Activated naive CD8-positive, alpha-beta T cell treated with anti-CD3 and anti-CD28 coated beads, Interleukin-2, amount 10 ng/mL, durations not matched to agents 7 days and 5 days (primary cell): ENCODE results near the gene SLC7A7. TPM values are rescaled to one million over a fixed set of nuclear protein-coding genes. Genes with fewer than 3 reads are reported as not detected.
"Not testable (repeated sequence)": the region's sequence is repeated elsewhere in the genome, so short reads cannot be mapped to it uniquely, and the experiment has no call there.

ENCODE experiments used
- ATAC-seq: fragments of 150-1000 bp; cut with Tn5 transposase; one replicate; pipeline ENCODE4 v1.10.0; 2021; ENCODE audit warnings: low read depth, moderate library complexity
- POLR2A ChIA-PET: fragments of 350-600 bp; sonication (Branson Sonifier 250); formaldehyde crosslinking; loops from one replicate; lab custom pipeline; 2021; ENCODE audit warnings: antibody characterized with exemption; lab: Charles Lee
- DNase-seq: peaks from one replicate; pipeline ENCODE4 v3.0.0; 2021
- H3K27ac Mint-ChIP-seq: one replicate; pipeline ENCODE4 v1.8.0; 2022; ENCODE audit warnings: mild to moderate bottlenecking, mixed read lengths
- H3K27me3 Mint-ChIP-seq: one replicate; pipeline ENCODE4 v1.8.0; 2022; ENCODE audit warnings: mild to moderate bottlenecking, moderate library complexity, mixed read lengths
- H3K36me3 Mint-ChIP-seq: one replicate; pipeline ENCODE4 v1.8.0; 2021; ENCODE audit warnings: mild to moderate bottlenecking, mixed read lengths
- H3K4me1 Mint-ChIP-seq: one replicate; pipeline ENCODE4 v1.8.0; 2021; ENCODE audit warnings: mixed read lengths
- H3K4me3 Mint-ChIP-seq: one replicate; pipeline ENCODE4 v1.8.0; 2022; ENCODE audit warnings: mild to moderate bottlenecking, moderate library complexity, mixed read lengths
- H3K9me3 Mint-ChIP-seq: one replicate; pipeline ENCODE4 v1.8.0; 2021; ENCODE audit warnings: mixed read lengths
- total RNA-seq, 2 experiments: library from RNA; stranded (reverse); gene quantifications; one replicate each; pipeline ENCODE4 v1.2.3, GENCODE V29; 2021

Gene SLC7A7
- total RNA-seq, 2 experiments from 2014 or later, result 0.89 to 2.5 TPM

DNA sequence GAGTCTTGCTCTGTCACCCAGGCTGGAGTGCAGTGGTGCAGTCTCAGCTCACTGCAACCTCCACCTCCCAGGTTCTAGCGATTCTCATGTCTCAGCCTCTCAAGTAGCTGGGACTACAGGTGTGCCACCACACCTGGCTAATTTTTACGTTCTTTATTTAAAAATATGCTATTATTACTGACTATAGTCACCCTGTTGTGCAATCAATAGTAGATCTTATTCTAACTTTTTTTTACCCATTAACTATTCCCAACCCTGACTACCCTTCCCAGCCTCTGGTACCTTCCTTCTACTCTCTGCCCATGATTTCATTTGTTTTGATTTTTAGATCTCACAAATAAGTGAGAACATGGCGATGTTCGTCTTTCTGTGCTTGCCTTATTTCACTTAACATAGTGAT, 46.3 kb downstream of the SLC7A7 start:
- H3K4me1 Mint-ChIP-seq, result peaks cover 33% of the 10 kb centered on the region
- peak overlapping the region; percentile 7 for H3K27ac Mint-ChIP-seq
- DNase-seq (no peak), ATAC-seq (no peak)
- peaks cover 49% of the 10 kb centered on the region for H3K36me3 Mint-ChIP-seq
- no peaks in the 10 kb centered on the region for H3K27me3 Mint-ChIP-seq
- H3K9me3 Mint-ChIP-seq, result peaks cover 2% of the 10 kb centered on the region
- H3K4me3 Mint-ChIP-seq, result no peak overlapping the region
- POLR2A ChIA-PET, result no interaction called here

DNA sequence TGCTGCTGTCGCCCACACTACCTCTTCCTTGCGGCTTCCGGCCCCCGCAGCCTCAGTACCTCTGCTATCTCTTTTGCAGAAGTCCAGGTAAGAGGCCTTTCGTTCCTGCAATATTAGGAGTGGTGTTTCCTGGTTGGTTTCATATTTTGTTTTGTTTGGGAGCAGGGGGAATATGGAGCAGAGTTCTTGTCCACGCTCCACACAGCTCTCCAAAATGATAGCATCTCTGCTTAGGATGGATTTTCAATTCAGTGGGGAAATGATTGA, 48.0 kb downstream of the SLC7A7 start:
- Mint-ChIP-seq H3K4me1 (peaks cover 33% of the 10 kb centered on the region), H3K9me3 (peaks cover 4% of the 10 kb centered on the region), H3K36me3 (peaks cover 49% of the 10 kb centered on the region), H3K27ac (peak overlapping the region; percentile 98), H3K27me3 (no peaks in the 10 kb centered on the region), H3K4me3 (peak overlapping the region; percentile 83)
- POLR2A ChIA-PET, result interaction anchor here (0.9 to 2.4 kb wide), 8 partner anchors 14 to 206 kb away, joined by 3 to 19 read pairs (median 5); partner anchors contain the start of gene DAD1
- ATAC-seq (peak; percentile 7), DNase-seq (no peak)

DNA sequence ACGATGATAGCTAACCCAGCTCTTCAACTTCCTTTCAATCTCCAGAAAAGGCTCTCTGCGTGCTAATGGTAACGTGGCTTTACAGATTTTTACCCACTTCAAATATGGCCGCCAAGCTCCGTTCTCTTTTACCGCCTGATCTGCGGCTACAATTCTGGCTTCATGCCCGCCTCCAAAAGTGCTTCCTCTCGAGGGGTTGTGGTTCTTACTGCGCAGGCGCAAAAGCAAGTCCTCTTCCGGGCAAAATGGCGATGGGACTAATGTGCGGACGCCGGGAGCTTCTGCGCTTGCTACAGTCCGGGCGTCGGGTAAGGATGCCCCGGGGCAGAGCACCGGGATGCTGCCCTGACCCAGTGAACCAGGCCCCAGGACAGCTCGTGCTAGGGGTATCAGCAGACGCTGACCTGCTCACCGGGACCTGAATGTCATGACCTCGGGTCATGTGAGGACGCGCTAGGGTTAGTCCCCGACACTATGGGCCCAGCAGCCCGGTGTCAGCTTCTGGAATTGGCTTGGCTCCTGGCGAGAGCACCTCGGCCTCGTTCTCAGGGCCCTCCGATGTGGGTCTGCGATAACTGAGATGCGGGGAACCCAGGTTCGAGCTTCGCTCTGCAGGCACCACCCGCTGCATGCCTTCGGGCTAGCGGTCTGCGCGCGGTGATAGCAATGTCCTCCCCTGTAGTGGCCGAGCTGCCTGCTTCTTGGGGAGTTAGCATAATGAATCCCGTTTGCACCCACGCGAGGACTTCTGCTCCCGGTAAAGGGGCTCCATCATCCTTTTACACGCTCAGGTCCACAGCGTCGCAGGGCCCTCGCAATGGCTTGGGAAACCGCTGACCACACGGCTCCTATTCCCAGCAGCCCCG, 48.5 kb downstream of the SLC7A7 start, which contains the start of gene OXA1L:
Gene OXA1L (plus strand): TSS at position 232 of the 866 bp plus-strand sequence. CDS start 14 bp downstream, at position 246.
- H3K27ac Mint-ChIP-seq, result peak within 1 kb of the TSS; percentile 98
- peaks cover 8% of the 10 kb centered on the region for H3K9me3 Mint-ChIP-seq
- H3K4me1 Mint-ChIP-seq, result peaks cover 33% of the 10 kb centered on the region
- peak within 1 kb of the TSS; percentile 83 for H3K4me3 Mint-ChIP-seq
- peaks cover 52% of the 10 kb centered on the region for H3K36me3 Mint-ChIP-seq
- POLR2A ChIA-PET, result interaction anchor here (0.6 to 2.4 kb wide), 30 partner anchors 8 to 564 kb away, joined by 3 to 19 read pairs (median 4); partner anchors contain the start of genes ACIN1, C14orf119, DAD1 and HAUS4
- DNase-seq (peak; percentile 89), ATAC-seq (peak; percentile 90)
- H3K27me3 Mint-ChIP-seq, result no peaks in the 10 kb centered on the region

DNA sequence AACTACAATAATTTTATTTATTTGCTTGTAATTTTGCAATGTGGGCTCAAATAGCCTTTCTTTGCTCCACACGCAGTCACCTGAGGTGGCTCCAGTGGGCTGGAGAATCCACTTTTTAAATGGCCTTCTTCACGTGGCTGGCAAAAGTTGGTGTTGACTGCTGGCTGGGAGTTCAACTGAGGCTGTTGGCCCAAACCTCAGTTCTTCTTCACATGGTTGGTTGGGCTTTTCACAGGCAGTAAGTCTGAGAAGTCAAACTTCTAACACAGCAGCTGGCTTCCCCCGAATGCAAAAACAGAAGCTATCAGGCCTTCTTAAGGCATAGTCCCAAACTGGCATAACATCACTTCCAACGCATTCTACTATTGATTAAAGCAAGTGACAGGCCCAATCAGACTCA, 50.9 kb downstream of the SLC7A7 start:
- H3K4me1 Mint-ChIP-seq, result peaks cover 29% of the 10 kb centered on the region
- DNase-seq (no peak), ATAC-seq (no peak)
- peaks cover 44% of the 10 kb centered on the region for H3K36me3 Mint-ChIP-seq
- POLR2A ChIA-PET, result no interaction called here
- no peaks in the 10 kb centered on the region for H3K27me3 Mint-ChIP-seq
- H3K4me3 Mint-ChIP-seq, result no peak overlapping the region
- no peak overlapping the region for H3K27ac Mint-ChIP-seq
- H3K9me3 Mint-ChIP-seq, result peaks cover 10% of the 10 kb centered on the region

DNA sequence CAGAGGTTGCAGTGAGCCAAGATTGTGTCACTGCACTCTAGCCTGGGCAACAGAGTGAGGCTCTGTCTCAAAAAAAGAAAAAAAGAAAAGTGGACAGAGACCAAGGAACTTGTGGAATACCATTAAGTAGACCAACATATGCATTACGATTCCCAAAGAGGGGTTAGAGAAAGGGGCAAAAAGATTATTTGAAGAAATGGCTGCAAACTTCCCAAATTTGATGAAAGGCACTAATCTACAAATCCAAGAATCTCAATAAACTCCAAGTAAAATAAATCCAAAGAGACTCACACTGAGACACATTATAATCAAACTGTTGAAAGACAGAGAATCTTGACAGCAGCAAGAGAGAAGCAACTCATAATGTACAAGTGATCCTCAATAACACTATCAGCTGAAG, 53.5 kb downstream of the SLC7A7 start:
- POLR2A ChIA-PET, result interaction anchor here (0.7 kb wide), 2 partner anchors 195 to 718 kb away, joined by 3 read pairs; partner anchors contain the start of gene HAUS4
- DNase-seq (no peak), ATAC-seq (no peak)
- H3K9me3 Mint-ChIP-seq, result peaks cover 10% of the 10 kb centered on the region
- H3K27me3 Mint-ChIP-seq, result no peaks in the 10 kb centered on the region
- H3K4me3 Mint-ChIP-seq, result no peak overlapping the region
- H3K36me3 Mint-ChIP-seq, result peaks cover 31% of the 10 kb centered on the region
- H3K27ac Mint-ChIP-seq, result no peak overlapping the region
- peaks cover 10% of the 10 kb centered on the region for H3K4me1 Mint-ChIP-seq

DNA sequence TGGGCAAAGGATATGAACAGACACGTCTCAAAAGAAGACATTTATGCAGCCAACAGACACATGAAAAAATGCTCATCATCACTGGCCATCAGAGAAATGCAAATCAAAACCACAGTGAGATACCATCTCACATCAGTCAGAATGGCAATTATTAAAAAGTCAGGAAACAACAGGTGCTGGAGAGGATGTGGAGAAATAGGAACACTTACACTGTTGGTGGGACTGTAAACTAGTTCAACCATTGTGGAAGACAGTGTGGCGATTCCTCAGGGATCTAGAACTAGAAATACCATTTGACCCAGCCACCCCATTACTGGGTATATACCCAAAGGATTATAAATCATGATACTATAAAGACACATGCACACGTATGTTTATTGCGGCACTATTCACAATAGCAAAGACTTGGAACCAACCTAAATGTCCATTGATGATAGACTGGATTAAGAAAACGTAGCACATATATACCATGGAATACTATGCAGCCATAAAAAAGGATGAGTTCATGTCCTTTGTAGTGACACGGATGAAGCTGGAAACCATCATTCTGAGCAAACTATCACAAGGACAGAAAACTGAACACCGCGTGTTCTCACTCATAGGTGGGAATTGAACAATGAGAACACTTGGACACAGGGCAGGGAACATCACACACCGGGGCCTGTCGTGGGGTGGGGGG, 57.1 kb downstream of the SLC7A7 start:
- H3K9me3 Mint-ChIP-seq, H3K4me1 Mint-ChIP-seq, H3K27me3 Mint-ChIP-seq, H3K4me3 Mint-ChIP-seq, POLR2A ChIA-PET, ATAC-seq, H3K27ac Mint-ChIP-seq, DNase-seq: not testable (repeated sequence)
- H3K36me3 Mint-ChIP-seq, result peaks cover 29% of the 10 kb centered on the region

- no peak overlapping the region for H3K4me3 Mint-ChIP-seq
- H3K36me3 Mint-ChIP-seq, result peaks cover 1% of the 10 kb centered on the region
- no peak overlapping the region for H3K27ac Mint-ChIP-seq
- H3K9me3 Mint-ChIP-seq, result no peaks in the 10 kb centered on the region
- H3K4me1 Mint-ChIP-seq, result peaks cover 2% of the 10 kb centered on the region
- POLR2A ChIA-PET, result no interaction called here
- peaks cover 27% of the 10 kb centered on the region for H3K27me3 Mint-ChIP-seq
- ATAC-seq, result no peak
- no peak for DNase-seq
Measured at GRCh38 chr14:22753586-22753985, 61.6 kb downstream of the SLC7A7 start.

DNA sequence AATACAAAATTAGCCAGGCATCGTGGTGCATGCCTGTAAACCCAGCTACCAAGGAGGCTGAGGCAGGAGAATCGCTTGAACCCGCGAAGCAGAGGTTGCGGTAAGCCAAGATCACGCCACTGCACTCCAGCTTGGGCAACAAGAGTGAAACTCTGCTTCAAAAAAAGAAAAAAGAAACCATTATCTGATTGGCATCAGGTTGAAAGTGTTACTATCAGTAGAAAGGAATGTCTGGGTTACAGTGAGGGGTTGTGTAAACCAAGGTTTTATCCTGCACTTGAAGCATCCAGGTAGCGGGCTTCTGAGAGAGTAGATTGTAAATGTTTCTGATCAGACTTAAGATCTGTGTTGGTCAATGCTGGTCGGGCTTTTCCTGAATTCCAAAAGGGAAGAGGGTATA, 62.8 kb downstream of the SLC7A7 start:
- Mint-ChIP-seq H3K27ac (no peak overlapping the region), H3K27me3 (peaks cover 32% of the 10 kb centered on the region), H3K4me3 (no peak overlapping the region), H3K36me3 (peaks cover 1% of the 10 kb centered on the region), H3K4me1 (peaks cover 5% of the 10 kb centered on the region), H3K9me3 (no peaks in the 10 kb centered on the region)
- no peak for DNase-seq
- POLR2A ChIA-PET, result no interaction called here
- ATAC-seq, result no peak

DNA sequence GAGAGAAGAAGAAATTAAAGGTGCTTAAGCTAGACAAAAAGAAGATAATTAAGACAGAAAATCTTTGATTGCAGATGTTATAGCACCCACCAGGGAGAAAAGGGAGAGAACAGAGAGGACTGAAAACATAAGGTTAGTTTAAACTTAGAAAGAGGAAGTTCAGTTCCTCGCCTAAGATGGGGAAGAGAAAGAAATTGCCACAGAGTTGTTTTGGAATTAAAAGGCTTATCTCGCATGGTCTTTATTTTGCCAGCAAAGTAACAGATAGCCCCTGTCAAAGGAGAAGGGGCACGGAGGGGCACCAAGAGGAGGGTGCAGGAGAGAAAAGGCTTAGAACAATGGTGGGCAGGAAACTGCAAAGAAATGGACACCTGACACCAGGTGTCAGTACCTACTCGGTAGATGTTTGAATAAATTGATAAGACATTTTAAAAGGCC, 66.6 kb downstream of the SLC7A7 start:
- DNase-seq (no peak), ATAC-seq (no peak)
- Mint-ChIP-seq H3K4me3 (no peak overlapping the region), H3K27ac (no peak overlapping the region), H3K4me1 (peaks cover 5% of the 10 kb centered on the region), H3K9me3 (no peaks in the 10 kb centered on the region), H3K27me3 (peaks cover 34% of the 10 kb centered on the region), H3K36me3 (peaks cover 1% of the 10 kb centered on the region)
- POLR2A ChIA-PET, result interaction anchor here (1.3 kb wide), 1 partner anchor 18 kb away, joined by 4 read pairs; the partner anchor contains the start of gene OXA1L

GRCh38 chr14:22748206-22748605, 67.0 kb downstream of the SLC7A7 start:
- DNase-seq (no peak), ATAC-seq (no peak)
- POLR2A ChIA-PET, result no interaction called here
- Mint-ChIP-seq H3K4me1 (peaks cover 5% of the 10 kb centered on the region), H3K9me3 (no peaks in the 10 kb centered on the region), H3K27ac (no peak overlapping the region), H3K4me3 (no peak overlapping the region), H3K36me3 (peaks cover 1% of the 10 kb centered on the region), H3K27me3 (peaks cover 34% of the 10 kb centered on the region)

DNA sequence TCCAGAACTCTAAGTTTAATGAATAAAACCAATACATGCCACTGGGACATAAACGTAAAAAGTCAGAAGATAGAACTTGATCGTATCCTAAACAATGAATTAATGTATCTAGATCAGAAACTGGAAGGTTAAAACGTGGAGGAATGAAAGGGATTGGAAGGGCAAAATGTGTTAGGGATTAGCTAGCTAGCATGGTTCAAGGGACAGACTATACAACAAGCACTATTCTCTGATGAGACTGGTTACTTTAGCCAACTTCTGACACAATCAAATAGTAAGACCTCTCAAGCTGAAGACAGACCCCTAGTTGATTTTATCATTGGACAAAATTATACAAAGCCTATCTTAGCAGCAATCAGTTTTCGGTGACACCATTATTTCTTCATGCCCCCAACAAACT, 67.5 kb downstream of the SLC7A7 start:
- peaks cover 32% of the 10 kb centered on the region for H3K27me3 Mint-ChIP-seq
- H3K4me1 Mint-ChIP-seq, result peaks cover 5% of the 10 kb centered on the region
- no peak for ATAC-seq
- POLR2A ChIA-PET, result no interaction called here
- DNase-seq, result no peak
- no peaks in the 10 kb centered on the region for H3K9me3 Mint-ChIP-seq
- no peak overlapping the region for H3K27ac Mint-ChIP-seq
- H3K36me3 Mint-ChIP-seq, result no peaks in the 10 kb centered on the region
- H3K4me3 Mint-ChIP-seq, result no peak overlapping the region

- H3K27me3 Mint-ChIP-seq, result peaks cover 11% of the 10 kb centered on the region
- H3K9me3 Mint-ChIP-seq, result peaks cover 4% of the 10 kb centered on the region
- H3K36me3 Mint-ChIP-seq, result peaks cover 4% of the 10 kb centered on the region
- DNase-seq (no peak), ATAC-seq (no peak)
- POLR2A ChIA-PET, result interaction anchor here (1.1 kb wide), 1 partner anchor 26 kb away, joined by 3 read pairs; the partner anchor contains the start of gene OXA1L
- H3K4me1 Mint-ChIP-seq, result peaks cover 15% of the 10 kb centered on the region
- H3K27ac Mint-ChIP-seq, result no peak overlapping the region
- H3K4me3 Mint-ChIP-seq, result no peak overlapping the region
Measured at GRCh38 chr14:22740020-22740419, 75.2 kb downstream of the SLC7A7 start.

GRCh38 chr14:22739423-22739822, 75.8 kb downstream of the SLC7A7 start:
- ATAC-seq (no peak), DNase-seq (no peak)
- Mint-ChIP-seq H3K27me3 (peaks cover 9% of the 10 kb centered on the region), H3K4me3 (no peak overlapping the region), H3K27ac (no peak overlapping the region), H3K9me3 (peaks cover 4% of the 10 kb centered on the region), H3K4me1 (peaks cover 15% of the 10 kb centered on the region), H3K36me3 (peaks cover 4% of the 10 kb centered on the region)
- POLR2A ChIA-PET, result interaction anchor here (1.1 kb wide), 1 partner anchor 27 kb away, joined by 3 read pairs; the partner anchor contains the start of gene OXA1L
